K562 (cell line): ENCODE data around the gene BICC1. TPM values are rescaled to one million over a fixed set of nuclear protein-coding genes. Genes with fewer than 3 reads are reported as not detected.

ENCODE experiments used
- ATAC-seq: fragments of 200-7000 bp; cut with Tn5 transposase; 3 replicates; pipeline ENCODE4 v1.9.1; 2020; ENCODE audit warnings: moderate library complexity
- BruUV-seq: library from RNA; stranded (reverse); fragments of 400-500 nt; replicated peaks from 2 replicates; lab custom pipeline; 2021; lab: Mats Ljungman, UMichigan
- CTCF ChIA-PET: fragments of 300-600 bp; formaldehyde crosslinking; extraction: SDS; loops from one replicate; lab custom pipeline; 2021; ENCODE audit warnings: low intra/inter-chr PET ratio; lab: Yijun Ruan, JAX
- POLR2A ChIA-PET: fragments of 300-600, 350-650 bp; sonication (Branson Sonifier 250); formaldehyde crosslinking; extraction: SDS; loops from one replicate; lab custom pipeline; 2021; ENCODE audit warnings: antibody characterized with exemption, inconsistent platforms; lab: Yijun Ruan, JAX
- DNase-seq, 4 experiments: peaks; one replicate each; pipeline versions ENCODE4 v3.0.0 to v3.0.0-alpha.2; 2011 to 2018; ENCODE audit warnings: low spot score in 3 of 4, mixed read lengths in 3 of 4; ENCODE audit errors: extremely low read depth in 1 of 4
- FAIRE-seq: peaks from 2 replicates; lab custom pipeline; 2011; peaks lifted over from hg19 to GRCh38; lab: Jason Lieb, UNC
- H2AFZ ChIP-seq: 2 replicates; pipeline ENCODE4 v1.6.0; 2011; ENCODE audit warnings: low read depth, low read length, control low read depth, inconsistent platforms
- H3K27ac ChIP-seq: fragments of 200-600 bp; 3 replicates; pipeline ENCODE4 v1.8.0; 2011; ENCODE audit warnings: low read depth, mild to moderate bottlenecking, control low read depth, inconsistent platforms, low read length, moderate library complexity, mixed read lengths; ENCODE audit errors: extremely low read depth
- H3K27me3 ChIP-seq, 2 experiments: fragments of 300-600 bp in 1 of 2; 2 replicates in 1 of 2; 3 replicates in 1 of 2; pipeline versions ENCODE4 v1.6.0 to v1.8.0; 2011; ENCODE audit warnings: inconsistent platforms in 2 of 2, low read length in 2 of 2, mild to moderate bottlenecking in 1 of 2, mixed read lengths in 1 of 2, moderate library complexity in 1 of 2; ENCODE audit not compliant: control insufficient read depth in 2 of 2, insufficient read depth in 2 of 2
- H3K36me3 ChIP-seq: fragments of 300-600 bp; 3 replicates; pipeline ENCODE4 v1.8.0; 2011; ENCODE audit warnings: mild to moderate bottlenecking, low read length, inconsistent platforms; ENCODE audit not compliant: control insufficient read depth, insufficient read depth
- H3K4me1 ChIP-seq, 2 experiments: fragments of 200-600 bp in 1 of 2; replicated peaks in 1 of 2; 2 replicates in 1 of 2; 3 replicates in 1 of 2; pipeline versions ENCODE4 v1.5.1 to v1.8.0; 2011; ENCODE audit warnings: inconsistent platforms in 2 of 2, low read length in 2 of 2, mild to moderate bottlenecking in 1 of 2, mixed read lengths in 1 of 2, moderate library complexity in 1 of 2; ENCODE audit not compliant: control insufficient read depth in 2 of 2, insufficient read depth in 2 of 2
- H3K4me2 ChIP-seq: 2 replicates; pipeline ENCODE4 v1.6.1; 2011; ENCODE audit warnings: low read length, control low read depth, inconsistent platforms, mixed read lengths; ENCODE audit not compliant: insufficient read depth
- H3K4me3 ChIP-seq: fragments of 200-600 bp; sonication (generic), shearing (Covaris generic); 2 replicates; pipeline ENCODE4 v1.5.1; 2016; ENCODE audit warnings: control low read depth, inconsistent platforms
- H3K79me2 ChIP-seq: fragments of 200-600 bp; 3 replicates; pipeline ENCODE4 v1.8.0; 2011; ENCODE audit warnings: low read length, inconsistent platforms; ENCODE audit not compliant: control insufficient read depth, insufficient read depth
- H3K9ac ChIP-seq, 2 experiments: 2 replicates each; pipeline versions ENCODE4 v1.6.0 to v1.6.1; 2011; ENCODE audit warnings: low read depth in 2 of 2, low read length in 2 of 2, control low read depth in 1 of 2, inconsistent platforms in 1 of 2, mild to moderate bottlenecking in 1 of 2, mixed read lengths in 1 of 2; ENCODE audit not compliant: insufficient read depth in 1 of 2
- H3K9me1 ChIP-seq: one replicate; pipeline ENCODE4 v1.6.0; 2011; ENCODE audit warnings: inconsistent platforms, mild to moderate bottlenecking, low read length, moderate library complexity; ENCODE audit not compliant: control insufficient read depth, insufficient read depth
- H3K9me3 ChIP-seq: replicated peaks from 2 replicates; pipeline ENCODE4 v1.5.1; 2011; ENCODE audit warnings: low read depth, low read length, inconsistent platforms; ENCODE audit not compliant: control insufficient read depth, insufficient read depth
- H4K20me1 ChIP-seq: replicated peaks from 2 replicates; pipeline ENCODE4 v1.6.1; 2011; ENCODE audit warnings: low read length, inconsistent platforms, mixed read lengths; ENCODE audit not compliant: control insufficient read depth, insufficient read depth
- HNRNPUL1 ChIP-seq: fragments of 200-400 bp; formaldehyde crosslinking; IDR thresholded peaks from 2 replicates; pipeline ENCODE4 v1.6.1; 2017; ENCODE audit warnings: low read length
- KDM1A ChIP-seq, 2 experiments: fragments of 450-650 bp; IDR thresholded peaks; 2 replicates each; pipeline ENCODE4 v1.6.1; 2016; ENCODE audit warnings: mild to moderate bottlenecking in 2 of 2
- NRF1 ChIP-seq, 2 experiments: fragments of 450-650 bp; IDR thresholded peaks in 1 of 2; conservative IDR thresholded peaks in 1 of 2; 2 replicates each; pipeline ENCODE4 v1.6.1; 2014; ENCODE audit warnings: mild to moderate bottlenecking in 2 of 2
- SP2 ChIP-seq: IDR thresholded peaks from 2 replicates; pipeline ENCODE4 v1.6.1; 2011; ENCODE audit warnings: mild to moderate bottlenecking, low read depth, low read length, moderate library complexity; ENCODE audit not compliant: poor library complexity, severe bottlenecking; ENCODE audit errors: extremely low read depth
- ZNF165 ChIP-seq: fragments of 250-450 bp; sonication (Bioruptor Pico); IDR thresholded peaks from 2 replicates; pipeline ENCODE4 v1.4.0; 2020; ENCODE audit warnings: borderline replicate concordance
- ZSCAN29 ChIP-seq: fragments of 450-650 bp; IDR thresholded peaks from 2 replicates; pipeline ENCODE4 v1.6.1; 2017
- WGBS: fragments of 100-300 bp; shearing (Covaris generic); methylation state at CpG from one replicate; pipeline ENCODE4 v1.1.6; 2016; ENCODE audit warnings: low coverage, mixed read lengths; ENCODE audit not compliant: insufficient coverage; ENCODE audit errors: missing lambda C conversion rate; 5-methylcytosine and 5-hydroxymethylcytosine counted together
- in situ Hi-C: fragments of 300-500 bp; cut with MboI; formaldehyde crosslinking; loops from 4 replicates; pipeline ENCODE4 v1.15.0; 2018; ENCODE audit warnings: inconsistent platforms, mixed read lengths
- intact Hi-C: fragments of 100-400 bp; cut with micrococcal nuclease; formaldehyde crosslinking; loops from 2 replicates; pipeline ENCODE4 v1.14.2; 2022
- polyA plus RNA-seq, 8 experiments: library from polyadenylated mRNA; depleted of rRNA in 4 of 8; stranded (reverse) in 5 of 8; unstranded in 3 of 8; fragments of >200 nt; fragmentation: Nextera tagmentation in 2 of 8; fragmentation: Illumina TruSeq in 1 of 8; extraction: Ambion mirVana in 2 of 8; extraction: Trizol in 1 of 8; gene quantifications; 2 replicates each; pipeline versions ENCODE4 v1.2.1 to v1.2.3, GENCODE V29; 2011 to 2014; ENCODE audit warnings: inconsistent platforms in 1 of 8, missing spikeins in 1 of 8
- total RNA-seq, 7 experiments: library from RNA; depleted of rRNA in 6 of 7; stranded (reverse); fragments of >200 nt in 6 of 7; fragmentation: Illumina TruSeq in 2 of 7; extraction: Trizol in 2 of 7; gene quantifications; 2 replicates each; pipeline versions ENCODE4 v1.2.1 to v1.2.3, GENCODE V29; 2011 to 2021; ENCODE audit warnings: low replicate concordance in 1 of 7
- TF ChIP-seq, protein P1 (sequence below): sonication (generic); formaldehyde crosslinking; IDR thresholded peaks from 2 replicates; pipeline ENCODE4 v1.8.1; 2023; ENCODE audit warnings: missing genetic modification reagents, mild to moderate bottlenecking, borderline replicate concordance

The BICC1 gene
- total and polyA plus RNA-seq, 9 of the 15 experiments (the other 6 are each of a cell fraction or from before 2014, with no cell fraction given): not detected

- Histone ChIP-seq H3K4me3 (no peak overlapping the region), H3K9ac (no peak overlapping the region), H3K27me3 (no peaks in the 10 kb centered on the region), H3K79me2 (no peaks in the 10 kb centered on the region), H3K4me1 (no peaks in the 10 kb centered on the region), H2AFZ (no peak overlapping the region), H3K27ac (no peak overlapping the region), H4K20me1 (no peaks in the 10 kb centered on the region), H3K9me3 (no peaks in the 10 kb centered on the region), H3K9me1 (no peaks in the 10 kb centered on the region), H3K36me3 (no peaks in the 10 kb centered on the region), H3K4me2 (no peak overlapping the region)
- intact Hi-C loops: no loop called here
- FAIRE-seq (no peak), ATAC-seq (no peak), DNase-seq (no peak)
- TF ChIP-seq ZNF165 (CRISPR knock-in tag) (no peak), NRF1 (conservative IDR thresholded peaks at IDR 0.05 in 1 of 2, IDR thresholded peaks at IDR 0.05 in 1 of 2) (peak; percentile 50 to 55), SP2 (no peak), ZSCAN29 (no peak), KDM1A (IDR thresholded peaks at IDR 0.05) (no peak), HNRNPUL1 (no peak)
- TF ChIP-seq, protein P1, sequence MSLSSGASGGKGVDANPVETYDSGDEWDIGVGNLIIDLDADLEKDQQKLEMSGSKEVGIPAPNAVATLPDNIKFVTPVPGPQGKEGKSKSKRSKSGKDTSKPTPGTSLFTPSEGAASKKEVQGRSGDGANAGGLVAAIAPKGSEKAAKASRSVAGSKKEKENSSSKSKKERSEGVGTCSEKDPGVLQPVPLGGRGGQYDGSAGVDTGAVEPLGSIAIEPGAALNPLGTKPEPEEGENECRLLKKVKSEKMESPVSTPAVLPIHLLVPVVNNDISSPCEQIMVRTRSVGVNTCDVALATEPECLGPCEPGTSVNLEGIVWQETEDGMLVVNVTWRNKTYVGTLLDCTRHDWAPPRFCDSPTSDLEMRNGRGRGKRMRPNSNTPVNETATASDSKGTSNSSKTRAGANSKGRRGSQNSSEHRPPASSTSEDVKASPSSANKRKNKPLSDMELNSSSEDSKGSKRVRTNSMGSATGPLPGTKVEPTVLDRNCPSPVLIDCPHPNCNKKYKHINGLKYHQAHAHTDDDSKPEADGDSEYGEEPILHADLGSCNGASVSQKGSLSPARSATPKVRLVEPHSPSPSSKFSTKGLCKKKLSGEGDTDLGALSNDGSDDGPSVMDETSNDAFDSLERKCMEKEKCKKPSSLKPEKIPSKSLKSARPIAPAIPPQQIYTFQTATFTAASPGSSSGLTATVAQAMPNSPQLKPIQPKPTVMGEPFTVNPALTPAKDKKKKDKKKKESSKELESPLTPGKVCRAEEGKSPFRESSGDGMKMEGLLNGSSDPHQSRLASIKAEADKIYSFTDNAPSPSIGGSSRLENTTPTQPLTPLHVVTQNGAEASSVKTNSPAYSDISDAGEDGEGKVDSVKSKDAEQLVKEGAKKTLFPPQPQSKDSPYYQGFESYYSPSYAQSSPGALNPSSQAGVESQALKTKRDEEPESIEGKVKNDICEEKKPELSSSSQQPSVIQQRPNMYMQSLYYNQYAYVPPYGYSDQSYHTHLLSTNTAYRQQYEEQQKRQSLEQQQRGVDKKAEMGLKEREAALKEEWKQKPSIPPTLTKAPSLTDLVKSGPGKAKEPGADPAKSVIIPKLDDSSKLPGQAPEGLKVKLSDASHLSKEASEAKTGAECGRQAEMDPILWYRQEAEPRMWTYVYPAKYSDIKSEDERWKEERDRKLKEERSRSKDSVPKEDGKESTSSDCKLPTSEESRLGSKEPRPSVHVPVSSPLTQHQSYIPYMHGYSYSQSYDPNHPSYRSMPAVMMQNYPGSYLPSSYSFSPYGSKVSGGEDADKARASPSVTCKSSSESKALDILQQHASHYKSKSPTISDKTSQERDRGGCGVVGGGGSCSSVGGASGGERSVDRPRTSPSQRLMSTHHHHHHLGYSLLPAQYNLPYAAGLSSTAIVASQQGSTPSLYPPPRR (CRISPR knock-in tag): no peak
- no TSS peak for BruUV-seq
- WGBS: 16% methylated on average over 13 of the region's 13 CpGs
- ChIA-PET POLR2A (no interaction called here), CTCF (no interaction called here)
- in situ Hi-C loops: no loop called here
Observed at GRCh38 chr10:58718596-58718995, 205.9 kb downstream of the BICC1 start.
